Measurements from ENCODE around the gene IL17RD.

Gene IL17RD

DNA sequence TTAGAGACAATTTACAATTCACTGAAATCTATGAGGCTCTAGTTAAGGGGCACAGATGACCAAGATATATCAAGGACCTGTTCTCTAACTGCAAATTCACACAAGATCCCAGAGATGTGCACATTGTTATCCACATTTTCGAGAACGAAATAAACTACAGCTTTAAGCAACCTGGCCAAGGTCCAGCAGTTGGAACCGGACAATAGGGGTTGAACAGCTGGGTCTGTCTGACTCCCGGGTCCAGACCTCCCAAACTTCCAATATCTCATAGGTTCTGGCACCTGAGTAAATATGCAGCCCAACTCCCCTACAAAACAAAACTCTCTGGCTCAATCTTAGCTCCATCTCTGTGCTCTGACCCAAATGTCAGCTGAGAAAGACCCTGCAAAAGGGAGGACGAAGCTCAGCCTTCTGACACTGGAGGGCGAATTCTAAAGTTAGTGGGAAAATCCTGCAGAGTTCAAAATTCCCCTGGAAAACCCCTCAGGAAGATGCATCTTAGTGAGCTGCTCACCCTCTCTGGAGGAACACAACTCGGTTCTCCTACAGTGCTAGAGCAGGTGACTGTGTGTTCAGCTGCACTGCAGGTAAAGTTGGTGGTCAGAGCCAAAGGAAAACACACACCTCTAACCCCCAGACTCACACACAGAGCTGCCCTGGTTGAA lies 118.9 kb downstream of the IL17RD start:
- no peak overlapping the region for H3K4me3 ChIP-seq (ENCODE audit: low read depth, low read length)
- TF ChIP-seq CTCF (IDR thresholded peaks at IDR 0.05; ENCODE audit: control insufficient read depth, extremely low read depth, insufficient read depth), result no peak
- DNase-seq (ENCODE audit: low read depth), result no peak

DNA sequence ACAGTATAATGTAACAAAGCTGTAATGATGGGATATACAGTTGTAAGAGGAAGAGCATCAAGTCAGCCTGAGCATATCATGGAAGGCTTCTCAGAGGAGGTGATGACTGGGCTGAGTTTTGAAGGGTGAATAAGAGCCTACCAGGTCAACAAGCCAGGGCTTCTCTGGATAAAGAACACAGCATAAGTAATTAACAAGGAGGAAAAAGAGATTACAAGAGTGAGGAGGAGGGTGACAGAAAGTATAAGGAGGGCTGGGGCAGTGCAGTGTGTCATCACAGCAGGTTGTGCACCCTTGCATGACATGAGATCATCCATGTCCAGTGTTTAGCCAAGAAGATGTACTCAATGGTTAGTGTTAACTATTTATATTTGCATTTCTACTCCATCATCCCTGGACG lies 121.6 kb downstream of the IL17RD start:
- no peak for DNase-seq (ENCODE audit: low read depth)
- TF ChIP-seq CTCF (IDR thresholded peaks at IDR 0.05; ENCODE audit: control insufficient read depth, extremely low read depth, insufficient read depth), result no peak
- H3K4me3 ChIP-seq (ENCODE audit: low read depth, low read length), result no peak overlapping the region

DNA sequence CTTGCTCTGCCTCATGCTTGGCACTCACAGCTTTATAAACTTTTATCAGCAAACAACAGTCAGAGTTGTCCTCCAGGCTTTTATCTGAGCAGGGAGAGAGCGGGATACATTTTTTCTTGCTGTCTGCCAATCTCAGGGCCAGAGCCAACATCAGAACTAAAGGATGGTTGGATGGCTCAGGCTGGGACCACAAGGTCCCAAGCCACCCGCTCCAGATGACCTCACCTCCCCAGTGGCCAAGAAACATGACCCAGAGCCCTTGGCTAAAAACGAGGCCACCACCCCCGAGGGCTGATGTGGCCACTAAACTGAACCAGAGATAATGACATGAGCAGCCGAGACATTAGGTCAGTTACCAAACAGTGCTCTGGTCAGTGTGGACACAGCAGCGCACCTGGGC lies 123.5 kb downstream of the IL17RD start:
- peak; percentile 37 for DNase-seq (ENCODE audit: low read depth)
- no peak overlapping the region for H3K4me3 ChIP-seq (ENCODE audit: low read depth, low read length)
- TF ChIP-seq CTCF (IDR thresholded peaks at IDR 0.05; ENCODE audit: control insufficient read depth, extremely low read depth, insufficient read depth), result no peak
